Measurements from ENCODE around the gene LCE2A. TPM values are rescaled to one million over a fixed set of nuclear protein-coding genes. Genes with fewer than 3 reads are reported as not detected.

The LCE2A gene
- total and polyA plus RNA-seq, 2 of the 8 experiments (the other 6 are each of a cell fraction or from before 2014, with no cell fraction given): not detected

DNA sequence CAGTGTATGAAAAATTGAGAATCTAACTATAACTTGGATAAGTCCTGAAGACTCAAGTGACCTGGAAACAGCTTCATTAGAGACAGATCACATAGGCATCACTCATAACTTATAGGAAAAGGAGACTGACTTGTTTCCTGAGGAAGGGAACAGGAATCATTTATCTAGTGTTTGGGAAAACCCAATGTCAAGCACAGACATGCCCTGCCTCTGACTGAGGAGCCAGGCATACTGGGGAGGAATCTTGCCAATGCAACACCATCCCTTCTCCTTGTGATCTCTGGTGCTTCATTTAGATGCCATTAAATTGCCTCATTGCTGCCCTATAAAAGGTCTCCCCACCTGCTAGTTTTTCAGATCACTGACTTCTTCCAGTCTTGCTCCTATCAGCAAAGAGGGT is 20.1 kb downstream of the LCE2A start:
- DNase-seq (ENCODE audit: low read depth in 1 of 2, low spot score in 2 of 2): no peak
- ChIA-PET CTCF (ENCODE audit: partially characterized antibody) (no interaction called here), POLR2A (ENCODE audit: partially characterized antibody) (no interaction called here)
- H3K79me1 ChIP-seq (ENCODE audit: low read depth, low read length): no peaks in the 10 kb centered on the region
- no peak overlapping the region for H3K18ac ChIP-seq (ENCODE audit: extremely low read depth, low read length)
- H2BK20ac ChIP-seq (ENCODE audit: low read length): no peak overlapping the region
- no peak overlapping the region for H3K14ac ChIP-seq (ENCODE audit: insufficient read length)
- no peak overlapping the region for H2AK5ac ChIP-seq (ENCODE audit: low read depth, low read length)
- no peak overlapping the region for H3K4me3 ChIP-seq (ENCODE audit: extremely low read depth in 1 of 4, insufficient read depth in 2 of 4, low read depth in 3 of 4, low read length in 4 of 4)
- no peak overlapping the region for H2BK5ac ChIP-seq (ENCODE audit: low read depth, low read length)
- FAIRE-seq: no peak
- H3K79me2 ChIP-seq (ENCODE audit: control insufficient read depth in 1 of 2, insufficient read depth in 2 of 2, low read length in 2 of 2): no peaks in the 10 kb centered on the region
- H4K91ac ChIP-seq (replicated peaks; ENCODE audit: insufficient read length, low read length): no peak overlapping the region
- H2AFZ ChIP-seq (ENCODE audit: low read length): no peak overlapping the region
- H3K9me3 ChIP-seq (ENCODE audit: insufficient read depth in 2 of 2, low read depth in 1 of 2, low read length in 1 of 2): peaks cover 86 to 92% of the 10 kb centered on the region in 2 experiments
- H4K20me1 ChIP-seq (replicated peaks in 1 of 2; ENCODE audit: control insufficient read depth in 1 of 2, insufficient read depth in 2 of 2, low read length in 2 of 2): no peaks in the 10 kb centered on the region
- no peaks in the 10 kb centered on the region for H3K27me3 ChIP-seq (replicated peaks in 1 of 4; ENCODE audit: control insufficient read depth in 3 of 4, extremely low read depth in 1 of 4, insufficient read depth in 3 of 4, low read length in 3 of 4)
- no peak overlapping the region for H4K8ac ChIP-seq (ENCODE audit: extremely low read depth, insufficient read depth, low read length)
- no peaks in the 10 kb centered on the region for H3K23me2 ChIP-seq (ENCODE audit: low read depth, low read length)
- no peak overlapping the region for H3K9ac ChIP-seq (replicated peaks in 1 of 4; ENCODE audit: extremely low read depth in 1 of 4, low read depth in 3 of 4, low read length in 3 of 4)
- no peaks in the 10 kb centered on the region for H3K36me3 ChIP-seq (ENCODE audit: control insufficient read depth in 2 of 4, insufficient read depth in 4 of 4, low read length in 3 of 4)
- no peak overlapping the region for H3K27ac ChIP-seq (ENCODE audit: low read depth, low read length)
- no peak overlapping the region for H3K4ac ChIP-seq (replicated peaks; ENCODE audit: insufficient read length, low read depth, low read length)
- H2BK15ac ChIP-seq (ENCODE audit: low read length): no peak overlapping the region
- H2BK12ac ChIP-seq (ENCODE audit: low read depth, low read length): no peak overlapping the region
- H3K23ac ChIP-seq (ENCODE audit: insufficient read length): no peak overlapping the region
- no peak overlapping the region for H3K56ac ChIP-seq (replicated peaks; ENCODE audit: insufficient read length, low read depth, low read length)
- H3K4me1 ChIP-seq (replicated peaks in 1 of 4; ENCODE audit: control insufficient read depth in 3 of 4, insufficient read depth in 4 of 4, low read length in 3 of 4): no peaks in the 10 kb centered on the region
- H3K4me2 ChIP-seq (ENCODE audit: insufficient read depth in 1 of 2, low read depth in 2 of 2, low read length in 2 of 2): no peak overlapping the region
- no peak overlapping the region for H4K5ac ChIP-seq (ENCODE audit: insufficient read length, low read depth, low read length)
- no peak overlapping the region for H2BK120ac ChIP-seq (replicated peaks; ENCODE audit: low read depth, low read length)
- no peak for TF ChIP-seq NRF1 (IDR thresholded peaks at IDR 0.05; ENCODE audit: low read depth, low read length)
- TF ChIP-seq JUND (IDR thresholded peaks at IDR 0.05; ENCODE audit: low read length): no peak
- TF ChIP-seq MAX (IDR thresholded peaks at IDR 0.05): no peak
- no peak for TF ChIP-seq EGR1 (IDR thresholded peaks at IDR 0.05; ENCODE audit: borderline replicate concordance, low read depth, low read length)
- TF ChIP-seq SAP30 (IDR thresholded peaks at IDR 0.05; ENCODE audit: insufficient read depth, insufficient replicate concordance, low read length): no peak
- no peak for TF ChIP-seq ZNF274 (IDR thresholded peaks at IDR 0.05; ENCODE audit: borderline replicate concordance, extremely low read depth, low read length)
- TF ChIP-seq, protein P1, sequence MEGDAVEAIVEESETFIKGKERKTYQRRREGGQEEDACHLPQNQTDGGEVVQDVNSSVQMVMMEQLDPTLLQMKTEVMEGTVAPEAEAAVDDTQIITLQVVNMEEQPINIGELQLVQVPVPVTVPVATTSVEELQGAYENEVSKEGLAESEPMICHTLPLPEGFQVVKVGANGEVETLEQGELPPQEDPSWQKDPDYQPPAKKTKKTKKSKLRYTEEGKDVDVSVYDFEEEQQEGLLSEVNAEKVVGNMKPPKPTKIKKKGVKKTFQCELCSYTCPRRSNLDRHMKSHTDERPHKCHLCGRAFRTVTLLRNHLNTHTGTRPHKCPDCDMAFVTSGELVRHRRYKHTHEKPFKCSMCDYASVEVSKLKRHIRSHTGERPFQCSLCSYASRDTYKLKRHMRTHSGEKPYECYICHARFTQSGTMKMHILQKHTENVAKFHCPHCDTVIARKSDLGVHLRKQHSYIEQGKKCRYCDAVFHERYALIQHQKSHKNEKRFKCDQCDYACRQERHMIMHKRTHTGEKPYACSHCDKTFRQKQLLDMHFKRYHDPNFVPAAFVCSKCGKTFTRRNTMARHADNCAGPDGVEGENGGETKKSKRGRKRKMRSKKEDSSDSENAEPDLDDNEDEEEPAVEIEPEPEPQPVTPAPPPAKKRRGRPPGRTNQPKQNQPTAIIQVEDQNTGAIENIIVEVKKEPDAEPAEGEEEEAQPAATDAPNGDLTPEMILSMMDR (IDR thresholded peaks at IDR 0.05; ENCODE audit: control extremely low read depth in 1 of 3, insufficient read depth in 1 of 3, low read depth in 1 of 3, low read length in 3 of 3): no peak
- TF ChIP-seq BCL11A (IDR thresholded peaks at IDR 0.05; ENCODE audit: low read depth in 2 of 2, low read length in 2 of 2): no peak
- TF ChIP-seq TAF7 (optimal IDR thresholded peaks at IDR 0.05; ENCODE audit: borderline replicate concordance, low read depth, low read length): no peak

Data from H1 (cell line).